Mesendoderm (in vitro differentiated cells): ENCODE data around the gene CORO1C.

Source experiments
- DNase-seq: peaks from one replicate; pipeline ENCODE4 v3.0.0; 2013
- H2AK5ac ChIP-seq: 2 replicates; pipeline ENCODE4 v1.6.1; 2013; ENCODE audit warnings: low read length, inconsistent platforms
- H2BK120ac ChIP-seq: 2 replicates; pipeline ENCODE4 v1.6.1; 2013; ENCODE audit warnings: low read depth, mild to moderate bottlenecking, low read length, moderate library complexity, mixed read lengths
- H2BK15ac ChIP-seq: replicated peaks from 2 replicates; pipeline ENCODE4 v1.6.1; 2013; ENCODE audit warnings: low read depth, mild to moderate bottlenecking, moderate library complexity
- H2BK5ac ChIP-seq: 2 replicates; pipeline ENCODE4 v1.6.1; 2013; ENCODE audit warnings: low read length, inconsistent platforms
- H3K18ac ChIP-seq: 2 replicates; pipeline ENCODE4 v1.6.1; 2013; ENCODE audit warnings: mild to moderate bottlenecking, low read length, mixed read lengths
- H3K23ac ChIP-seq: one replicate; pipeline ENCODE4 v1.6.1; 2013; ENCODE audit warnings: low read length
- H3K27ac ChIP-seq: 2 replicates; pipeline ENCODE4 v1.5.1; 2013; ENCODE audit warnings: low read depth, mild to moderate bottlenecking, inconsistent platforms, low read length, moderate library complexity
- H3K27me3 ChIP-seq: 2 replicates; pipeline ENCODE4 v1.6.1; 2013; ENCODE audit warnings: low read length, control low read depth, mild to moderate bottlenecking, inconsistent platforms; ENCODE audit not compliant: insufficient read depth, poor library complexity
- H3K36me3 ChIP-seq: 2 replicates; pipeline ENCODE4 v1.6.1; 2013; ENCODE audit warnings: low read length, inconsistent platforms; ENCODE audit not compliant: control insufficient read depth, insufficient read depth
- H3K4ac ChIP-seq: one replicate; pipeline ENCODE4 v1.6.1; 2013; ENCODE audit warnings: low read depth, mild to moderate bottlenecking, low read length, moderate library complexity
- H3K4me1 ChIP-seq: 2 replicates; pipeline ENCODE4 v1.6.1; 2013; ENCODE audit warnings: low read depth, low read length, inconsistent platforms; ENCODE audit not compliant: control insufficient read depth
- H3K4me2 ChIP-seq: 2 replicates; pipeline ENCODE4 v1.6.1; 2013; ENCODE audit warnings: low read length
- H3K4me3 ChIP-seq: 2 replicates; pipeline ENCODE4 v1.5.1; 2013; ENCODE audit warnings: mild to moderate bottlenecking, low read length
- H3K56ac ChIP-seq: one replicate; pipeline ENCODE4 v1.6.1; 2013; ENCODE audit warnings: low read length
- H3K79me1 ChIP-seq: 2 replicates; pipeline ENCODE4 v1.6.1; 2013; ENCODE audit warnings: low read length, inconsistent platforms
- H3K79me2 ChIP-seq: 2 replicates; pipeline ENCODE4 v1.6.1; 2013; ENCODE audit warnings: mild to moderate bottlenecking, low read length; ENCODE audit not compliant: control insufficient read depth, insufficient read depth
- H3K9ac ChIP-seq: 2 replicates; pipeline ENCODE4 v1.6.1; 2013; ENCODE audit warnings: low read length, inconsistent platforms
- H4K5ac ChIP-seq: one replicate; pipeline ENCODE4 v1.6.1; 2013; ENCODE audit warnings: low read length
- H4K8ac ChIP-seq: one replicate; pipeline ENCODE4 v1.6.1; 2013; ENCODE audit warnings: low read depth, mild to moderate bottlenecking, control low read depth, low read length, moderate library complexity
- WGBS: extraction: QIAGEN DNeasy Blood & Tissue Kit; methylation state at CpG from one replicate; pipeline ENCODE4 v1.1.7; 2013; ENCODE audit warnings: low lambda C conversion rate, missing lambda C conversion rate; ENCODE audit not compliant: insufficient coverage; ENCODE audit errors: extremely low coverage; 5-methylcytosine and 5-hydroxymethylcytosine counted together

CORO1C gene

DNA sequence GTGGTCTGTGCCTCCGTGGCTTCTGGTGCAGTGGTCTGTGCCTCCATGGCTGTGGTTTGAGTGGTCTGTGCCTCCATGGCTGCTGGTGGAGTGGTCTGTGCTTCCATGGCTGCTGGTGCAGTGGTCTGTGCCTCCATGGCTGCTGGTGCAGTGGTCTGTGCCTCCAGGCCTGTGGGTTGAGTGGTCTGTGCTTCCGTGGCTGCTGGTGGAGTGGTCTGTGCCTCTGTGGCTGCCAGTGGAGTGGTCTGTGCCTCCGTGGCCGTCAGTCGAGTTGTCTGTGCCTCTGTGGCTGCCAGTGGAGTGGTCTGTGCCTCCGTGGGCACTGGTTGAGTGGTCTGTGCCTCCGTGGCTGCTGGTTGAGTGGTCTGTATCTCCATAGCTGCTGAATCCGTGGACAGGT, 107.7 kb downstream of the CORO1C start:
- no peak overlapping the region for H3K4me2 ChIP-seq
- no peaks in the 10 kb centered on the region for H3K27me3 ChIP-seq
- H3K27ac ChIP-seq: no peak overlapping the region
- no peaks in the 10 kb centered on the region for H3K79me1 ChIP-seq
- no peak for DNase-seq
- H3K4me1 ChIP-seq: no peaks in the 10 kb centered on the region
- WGBS: no CpG with 5 or more reads among the region's 8 CpGs
- H4K5ac ChIP-seq: no peak overlapping the region
- H3K23ac ChIP-seq: no peak overlapping the region
- no peak overlapping the region for H3K18ac ChIP-seq
- no peak overlapping the region for H2BK5ac ChIP-seq
- no peak overlapping the region for H3K4ac ChIP-seq
- no peak overlapping the region for H2BK120ac ChIP-seq
- no peaks in the 10 kb centered on the region for H3K79me2 ChIP-seq
- H3K4me3 ChIP-seq: no peak overlapping the region
- H3K36me3 ChIP-seq: no peaks in the 10 kb centered on the region
- no peak overlapping the region for H3K56ac ChIP-seq
- no peak overlapping the region for H2BK15ac ChIP-seq
- H3K9ac ChIP-seq: no peak overlapping the region
- no peak overlapping the region for H4K8ac ChIP-seq
- H2AK5ac ChIP-seq: no peak overlapping the region

DNA sequence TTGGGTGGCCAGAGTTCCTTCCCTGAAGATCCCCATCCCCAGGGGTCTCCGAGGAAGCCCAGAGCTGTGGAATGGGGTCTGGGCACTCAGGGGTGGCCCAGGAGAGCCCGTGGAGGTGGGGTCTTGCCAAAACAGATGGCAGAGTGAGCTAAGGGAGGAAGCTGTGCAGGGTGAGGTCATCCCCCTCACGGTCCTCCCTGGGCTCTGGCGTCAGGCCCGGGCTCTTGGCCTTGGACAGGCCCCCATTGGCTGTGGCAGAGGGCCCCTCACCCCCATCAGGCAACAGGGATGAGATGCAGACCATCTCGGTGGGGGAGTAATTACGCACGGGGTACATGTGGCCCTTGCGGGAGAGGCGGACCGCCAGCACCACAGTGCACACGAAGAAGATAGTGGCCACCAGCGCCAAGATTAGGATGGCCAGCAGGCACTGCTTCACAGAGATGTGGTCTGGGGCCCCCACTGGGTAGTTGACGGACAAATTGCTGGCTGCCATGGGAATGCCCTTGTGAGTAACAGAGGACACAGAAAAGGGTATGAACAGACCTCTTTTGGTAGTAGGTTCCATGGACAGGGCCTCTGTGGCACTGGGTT, 108.3 kb downstream of the CORO1C start:
- no peak overlapping the region for H3K27ac ChIP-seq
- H2AK5ac ChIP-seq: no peak overlapping the region
- no peaks in the 10 kb centered on the region for H3K27me3 ChIP-seq
- no peak overlapping the region for H3K18ac ChIP-seq
- no CpG with 5 or more reads among the region's 14 CpGs for WGBS
- H4K8ac ChIP-seq: no peak overlapping the region
- no peaks in the 10 kb centered on the region for H3K79me2 ChIP-seq
- no peak for DNase-seq
- H3K9ac ChIP-seq: no peak overlapping the region
- no peak overlapping the region for H2BK120ac ChIP-seq
- no peaks in the 10 kb centered on the region for H3K79me1 ChIP-seq
- H3K4me2 ChIP-seq: no peak overlapping the region
- no peak overlapping the region for H4K5ac ChIP-seq
- H2BK5ac ChIP-seq: no peak overlapping the region
- H3K4me3 ChIP-seq: no peak overlapping the region
- H3K23ac ChIP-seq: no peak overlapping the region
- H3K4ac ChIP-seq: no peak overlapping the region
- H2BK15ac ChIP-seq: no peak overlapping the region
- no peak overlapping the region for H3K56ac ChIP-seq
- H3K4me1 ChIP-seq: no peaks in the 10 kb centered on the region
- H3K36me3 ChIP-seq: no peaks in the 10 kb centered on the region

DNA sequence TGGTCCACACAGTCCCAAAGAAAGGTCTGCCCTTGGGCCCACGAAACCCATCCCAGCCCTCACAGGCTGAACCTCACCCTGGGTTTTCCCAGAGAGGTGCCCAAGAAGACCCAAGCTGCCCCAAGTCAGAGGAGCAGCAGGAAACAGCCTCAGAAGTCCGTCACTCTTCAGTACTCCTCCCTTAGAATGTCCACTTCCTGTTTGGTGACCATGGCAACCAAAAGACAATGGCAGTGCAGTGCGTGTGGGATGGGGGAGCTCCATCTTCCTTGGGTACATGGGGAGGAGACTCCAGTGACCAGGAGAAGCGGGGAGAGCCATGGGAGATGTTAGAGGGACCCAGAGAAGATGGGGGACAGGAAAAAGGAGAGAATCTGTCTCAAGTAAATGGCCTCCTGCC, 108.9 kb downstream of the CORO1C start:
- Histone ChIP-seq H3K79me2 (no peaks in the 10 kb centered on the region), H3K27me3 (no peaks in the 10 kb centered on the region), H4K8ac (no peak overlapping the region), H4K5ac (no peak overlapping the region), H3K79me1 (no peaks in the 10 kb centered on the region), H3K4ac (no peak overlapping the region), H3K4me1 (no peaks in the 10 kb centered on the region), H3K9ac (no peak overlapping the region), H3K4me3 (no peak overlapping the region), H3K4me2 (no peak overlapping the region), H3K18ac (no peak overlapping the region), H2AK5ac (no peak overlapping the region), H3K56ac (no peak overlapping the region), H3K36me3 (no peaks in the 10 kb centered on the region), H2BK120ac (no peak overlapping the region), H2BK15ac (no peak overlapping the region), H3K23ac (no peak overlapping the region), H2BK5ac (no peak overlapping the region), H3K27ac (no peak overlapping the region)
- no CpG with 5 or more reads among the region's 4 CpGs for WGBS
- peak; percentile 94 for DNase-seq

DNA sequence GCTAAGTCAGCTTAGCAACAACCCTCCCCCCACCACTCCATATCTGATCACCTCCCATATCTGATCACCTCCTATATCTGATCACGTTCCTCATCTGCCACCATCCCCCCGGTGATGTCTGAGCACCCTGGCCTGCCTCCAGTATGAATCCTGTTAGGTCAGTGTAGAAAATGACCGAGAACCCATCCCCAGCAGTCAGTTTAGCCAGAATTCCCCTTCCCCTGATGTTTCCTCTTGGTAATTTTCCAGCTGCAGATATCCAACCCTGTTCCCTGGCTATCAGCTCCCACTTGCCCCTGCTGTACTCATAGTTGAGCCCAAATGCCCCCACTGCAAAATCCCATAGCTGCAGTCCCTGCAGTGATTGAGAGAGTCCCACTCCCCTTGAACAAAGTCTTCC, 110.2 kb downstream of the CORO1C start:
- Histone ChIP-seq H3K18ac (no peak overlapping the region), H3K79me1 (no peaks in the 10 kb centered on the region), H3K27me3 (no peaks in the 10 kb centered on the region), H3K4me1 (no peaks in the 10 kb centered on the region), H3K4ac (no peak overlapping the region), H3K36me3 (no peaks in the 10 kb centered on the region), H3K4me3 (no peak overlapping the region), H2BK5ac (no peak overlapping the region), H2BK15ac (no peak overlapping the region), H3K27ac (no peak overlapping the region), H3K9ac (no peak overlapping the region), H2BK120ac (no peak overlapping the region), H3K23ac (no peak overlapping the region), H3K56ac (no peak overlapping the region), H2AK5ac (no peak overlapping the region), H4K8ac (no peak overlapping the region), H4K5ac (no peak overlapping the region), H3K79me2 (no peaks in the 10 kb centered on the region), H3K4me2 (no peak overlapping the region)
- no CpG with 5 or more reads among the region's 3 CpGs for WGBS
- no peak for DNase-seq

DNA sequence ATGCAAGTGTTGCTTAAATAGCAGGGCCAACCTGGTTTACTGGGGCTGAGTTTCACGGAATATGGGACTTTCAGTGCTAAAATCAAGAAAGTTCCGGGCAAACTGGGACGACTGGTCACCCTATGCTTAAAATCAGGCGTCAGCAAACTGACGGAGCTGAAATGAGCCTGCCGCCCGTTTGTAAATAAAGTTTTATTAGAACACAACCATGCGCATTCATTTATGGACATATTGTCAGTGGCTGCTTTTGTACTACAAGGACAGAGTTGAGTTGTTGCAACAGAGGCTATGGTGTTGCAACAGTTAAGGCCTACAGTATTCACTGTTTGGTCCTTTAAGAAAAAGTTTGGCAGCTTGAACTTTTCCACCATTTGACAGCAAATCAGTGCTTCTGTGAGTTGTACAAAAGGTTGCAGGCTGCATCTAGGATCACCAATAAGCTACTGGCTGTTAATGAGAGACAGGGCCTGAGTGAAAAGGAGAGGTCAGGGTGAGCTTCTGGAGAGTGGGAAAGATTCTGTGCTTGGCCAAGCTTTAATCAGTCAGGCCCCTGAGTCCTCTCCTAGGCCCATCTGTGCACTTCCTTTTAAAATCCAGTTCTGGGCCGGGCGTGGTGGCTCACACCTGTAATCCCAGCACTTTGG, 111.0 kb downstream of the CORO1C start:
- Histone ChIP-seq H4K8ac (no peak overlapping the region), H3K23ac (no peak overlapping the region), H2BK120ac (no peak overlapping the region), H3K4me2 (no peak overlapping the region), H3K4ac (no peak overlapping the region), H3K4me1 (no peaks in the 10 kb centered on the region), H3K9ac (no peak overlapping the region), H2BK5ac (no peak overlapping the region), H3K27ac (no peak overlapping the region), H4K5ac (no peak overlapping the region), H3K4me3 (no peak overlapping the region), H2AK5ac (no peak overlapping the region), H3K27me3 (no peaks in the 10 kb centered on the region), H3K18ac (no peak overlapping the region), H3K56ac (no peak overlapping the region), H3K79me1 (no peaks in the 10 kb centered on the region), H3K36me3 (no peaks in the 10 kb centered on the region), H2BK15ac (no peak overlapping the region), H3K79me2 (no peaks in the 10 kb centered on the region)
- WGBS: no CpG with 5 or more reads among the region's 10 CpGs
- DNase-seq: no peak
